ENCODE measurements around the gene NFIB. TPM values are rescaled to one million over a fixed set of nuclear protein-coding genes. Genes with fewer than 3 reads are reported as not detected.

The NFIB gene
- total RNA-seq, 4 donors from 2014 or later, result 85.3 to 173 (median 115) TPM

DNA sequence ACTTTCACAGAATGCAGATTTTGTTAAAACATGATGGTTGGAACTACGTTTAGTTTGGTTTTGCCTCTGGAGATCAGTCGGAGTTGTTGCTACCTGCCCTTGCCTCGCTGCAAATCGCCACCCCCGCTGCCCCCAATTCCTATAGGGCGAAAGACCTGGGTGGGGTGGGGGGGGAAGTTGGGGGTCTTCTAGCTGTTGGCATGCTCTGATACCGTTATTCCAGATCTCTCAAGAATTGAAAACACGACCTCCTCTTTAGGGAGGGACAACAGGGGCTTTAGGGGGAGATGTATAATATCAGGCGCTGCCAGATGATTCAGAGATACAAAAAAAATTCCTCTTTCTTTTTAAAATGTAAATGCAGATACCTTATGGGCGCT, 36.4 kb upstream of the NFIB start:
- H3K27me3 ChIP-seq, result peaks cover 3 to 16% of the 10 kb centered on the region in 2 donors
- no peak for DNase-seq

DNA sequence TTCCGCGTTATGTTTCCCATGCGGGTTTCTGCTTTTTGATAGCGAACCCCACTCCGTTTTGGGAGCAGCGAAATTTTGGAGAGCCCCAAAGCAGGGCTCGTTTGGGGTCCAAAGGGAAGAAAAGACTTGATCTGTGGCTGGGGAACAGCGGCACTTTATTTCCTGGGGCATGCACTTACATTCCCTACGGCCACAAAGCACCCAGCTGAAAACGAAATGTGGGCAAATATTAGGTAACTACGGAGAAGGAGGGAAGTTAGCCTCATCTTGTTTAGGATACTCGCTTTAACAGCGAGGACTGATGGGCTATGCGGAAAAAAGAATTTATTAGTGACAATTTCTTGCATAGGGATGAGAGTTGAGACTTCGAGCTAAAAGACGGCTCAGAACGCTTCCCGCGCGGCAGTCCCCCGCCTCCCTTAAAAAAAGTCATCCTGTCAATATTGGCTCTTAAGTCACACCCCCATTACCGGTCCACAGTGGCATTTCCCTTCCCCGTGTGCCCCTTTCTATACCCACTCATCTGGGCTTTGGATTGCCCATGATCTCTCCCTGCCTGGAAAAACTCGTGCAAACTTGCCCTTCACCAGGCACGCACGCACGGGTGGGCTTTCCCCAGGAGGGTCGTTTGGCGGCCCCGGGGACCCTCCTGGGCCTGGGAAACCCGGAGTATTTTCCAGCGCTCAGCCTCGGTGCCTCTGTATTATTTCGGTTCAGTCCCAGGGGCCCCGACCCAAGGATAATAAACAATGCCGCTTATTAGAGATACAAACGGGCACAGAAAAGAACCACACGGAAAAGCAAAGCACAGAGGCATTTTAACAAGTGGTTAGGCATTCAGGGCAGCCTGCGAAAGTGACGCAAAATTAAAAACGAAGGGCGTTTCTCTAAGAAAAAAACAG, 35.8 kb upstream of the NFIB start:
- H3K27me3 ChIP-seq, result peaks cover 3 to 20% of the 10 kb centered on the region in 2 donors
- TF ChIP-seq, protein P1, sequence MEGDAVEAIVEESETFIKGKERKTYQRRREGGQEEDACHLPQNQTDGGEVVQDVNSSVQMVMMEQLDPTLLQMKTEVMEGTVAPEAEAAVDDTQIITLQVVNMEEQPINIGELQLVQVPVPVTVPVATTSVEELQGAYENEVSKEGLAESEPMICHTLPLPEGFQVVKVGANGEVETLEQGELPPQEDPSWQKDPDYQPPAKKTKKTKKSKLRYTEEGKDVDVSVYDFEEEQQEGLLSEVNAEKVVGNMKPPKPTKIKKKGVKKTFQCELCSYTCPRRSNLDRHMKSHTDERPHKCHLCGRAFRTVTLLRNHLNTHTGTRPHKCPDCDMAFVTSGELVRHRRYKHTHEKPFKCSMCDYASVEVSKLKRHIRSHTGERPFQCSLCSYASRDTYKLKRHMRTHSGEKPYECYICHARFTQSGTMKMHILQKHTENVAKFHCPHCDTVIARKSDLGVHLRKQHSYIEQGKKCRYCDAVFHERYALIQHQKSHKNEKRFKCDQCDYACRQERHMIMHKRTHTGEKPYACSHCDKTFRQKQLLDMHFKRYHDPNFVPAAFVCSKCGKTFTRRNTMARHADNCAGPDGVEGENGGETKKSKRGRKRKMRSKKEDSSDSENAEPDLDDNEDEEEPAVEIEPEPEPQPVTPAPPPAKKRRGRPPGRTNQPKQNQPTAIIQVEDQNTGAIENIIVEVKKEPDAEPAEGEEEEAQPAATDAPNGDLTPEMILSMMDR (IDR thresholded peaks at IDR 0.05), result no peak
- TF ChIP-seq POLR2A (IDR thresholded peaks at IDR 0.05), result no peak
- no peaks in the 10 kb centered on the region for H3K4me1 ChIP-seq
- H3K9me3 ChIP-seq, result no peaks in the 10 kb centered on the region
- no peak for DNase-seq
- H3K27ac ChIP-seq, result peak overlapping the region in 1 of 2 donors; percentile 59
- intact Hi-C loops (cut with DNase I; ENCODE audit: low total_unique reads), result no loop called here
- H3K36me3 ChIP-seq, result no peaks in the 10 kb centered on the region
- no peak overlapping the region for H3K4me3 ChIP-seq

More for the DNA sequence above, 36.4 kb upstream of the NFIB start:
- Histone ChIP-seq H3K36me3 (no peaks in the 10 kb centered on the region), H3K4me1 (no peaks in the 10 kb centered on the region), H3K27ac (peak overlapping the region; percentile 3 to 48), H3K9me3 (no peaks in the 10 kb centered on the region), H3K4me3 (no peak overlapping the region)
- intact Hi-C loops (cut with DNase I; ENCODE audit: low total_unique reads), result no loop called here
- TF ChIP-seq, protein P1 (IDR thresholded peaks at IDR 0.05), result no peak
- TF ChIP-seq POLR2A (IDR thresholded peaks at IDR 0.05), result no peak

DNA sequence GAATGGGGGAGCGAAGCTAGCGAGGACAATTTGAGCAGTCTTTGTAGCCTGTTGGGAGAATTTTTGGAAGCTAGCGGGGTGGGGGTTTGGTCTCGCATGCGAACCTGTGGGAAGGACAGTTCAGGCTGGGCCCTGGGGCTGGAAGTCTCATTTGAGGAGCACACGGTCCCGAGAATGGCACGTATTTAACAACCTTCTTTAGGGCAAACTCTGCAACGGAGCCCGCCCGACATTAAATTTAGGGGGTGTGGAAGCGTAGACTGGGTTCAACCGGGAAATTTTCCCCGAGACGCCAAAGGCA, 35.2 kb upstream of the NFIB start:
- DNase-seq, result no peak
- H3K4me3 ChIP-seq, result peak overlapping the region; percentile 28 to 39
- TF ChIP-seq, protein P1 (IDR thresholded peaks at IDR 0.05), result no peak
- TF ChIP-seq POLR2A (IDR thresholded peaks at IDR 0.05), result no peak
- H3K27me3 ChIP-seq, result peaks cover 3 to 20% of the 10 kb centered on the region in 2 donors
- intact Hi-C loops (cut with DNase I; ENCODE audit: low total_unique reads), result no loop called here
- no peaks in the 10 kb centered on the region for H3K9me3 ChIP-seq
- H3K36me3 ChIP-seq, result no peaks in the 10 kb centered on the region
- H3K27ac ChIP-seq, result peak overlapping the region; percentile 51 to 59
- no peaks in the 10 kb centered on the region for H3K4me1 ChIP-seq

GRCh38 chr9:14348373-14349145, 34.6 kb upstream of the NFIB start:
- peaks cover 3 to 20% of the 10 kb centered on the region in 2 donors for H3K27me3 ChIP-seq
- no peak for DNase-seq

More at GRCh38 chr9:14348373-14349145, 34.6 kb upstream of the NFIB start:
- Histone ChIP-seq H3K9me3 (no peaks in the 10 kb centered on the region), H3K4me3 (peak overlapping the region; percentile 28 to 39), H3K36me3 (no peaks in the 10 kb centered on the region), H3K27ac (peak overlapping the region; percentile 51 to 59), H3K4me1 (no peaks in the 10 kb centered on the region)
- no peak for TF ChIP-seq POLR2A (IDR thresholded peaks at IDR 0.05)
- TF ChIP-seq, protein P1 (IDR thresholded peaks at IDR 0.05), result no peak
- intact Hi-C loops (cut with DNase I; ENCODE audit: low total_unique reads), result no loop called here

Data from uterus (tissue), 4 donors.